MM.1S (cell line): Measurements from ENCODE around the gene GRIA3.

Experiments
- EZH2 ChIP-seq: fragments of 300-600 bp; sonication (generic); optimal IDR thresholded peaks from 2 replicates; pipeline ENCODE3; 2017; ENCODE audit warnings: low read depth, mild to moderate bottlenecking, antibody characterized with exemption, low read length, mixed read lengths
- TF ChIP-seq, protein P1 (sequence below): fragments of 300-600 bp; sonication (generic); IDR thresholded peaks from 2 replicates; pipeline ENCODE4 v1.5.1; 2016; ENCODE audit warnings: antibody characterized with exemption, low read length, mixed read lengths

GRCh38 chrX:123408821-123409737, 225.0 kb downstream of the GRIA3 start:
- TF ChIP-seq, protein P1, sequence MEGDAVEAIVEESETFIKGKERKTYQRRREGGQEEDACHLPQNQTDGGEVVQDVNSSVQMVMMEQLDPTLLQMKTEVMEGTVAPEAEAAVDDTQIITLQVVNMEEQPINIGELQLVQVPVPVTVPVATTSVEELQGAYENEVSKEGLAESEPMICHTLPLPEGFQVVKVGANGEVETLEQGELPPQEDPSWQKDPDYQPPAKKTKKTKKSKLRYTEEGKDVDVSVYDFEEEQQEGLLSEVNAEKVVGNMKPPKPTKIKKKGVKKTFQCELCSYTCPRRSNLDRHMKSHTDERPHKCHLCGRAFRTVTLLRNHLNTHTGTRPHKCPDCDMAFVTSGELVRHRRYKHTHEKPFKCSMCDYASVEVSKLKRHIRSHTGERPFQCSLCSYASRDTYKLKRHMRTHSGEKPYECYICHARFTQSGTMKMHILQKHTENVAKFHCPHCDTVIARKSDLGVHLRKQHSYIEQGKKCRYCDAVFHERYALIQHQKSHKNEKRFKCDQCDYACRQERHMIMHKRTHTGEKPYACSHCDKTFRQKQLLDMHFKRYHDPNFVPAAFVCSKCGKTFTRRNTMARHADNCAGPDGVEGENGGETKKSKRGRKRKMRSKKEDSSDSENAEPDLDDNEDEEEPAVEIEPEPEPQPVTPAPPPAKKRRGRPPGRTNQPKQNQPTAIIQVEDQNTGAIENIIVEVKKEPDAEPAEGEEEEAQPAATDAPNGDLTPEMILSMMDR, result no peak
- TF ChIP-seq EZH2, result no peak
